Pulmonary artery endothelial cell (primary cell): Measurements from ENCODE around the gene GRIK4. TPM values are rescaled to one million over a fixed set of nuclear protein-coding genes. Genes with fewer than 3 reads are reported as not detected.

Experiments used
- DNase-seq: peaks from one replicate; pipeline ENCODE4 v3.0.0-alpha.2; 2011; ENCODE audit warnings: low read depth, low spot score
- total RNA-seq: library from RNA; depleted of rRNA; stranded (reverse); fragments of >200 nt; gene quantifications from 2 replicates; pipeline ENCODE4 v1.2.3, GENCODE V29; 2014

GRIK4 gene
- total RNA-seq, 1 donor from 2014 or later = 0.07 TPM

- DNase-seq = no peak
These were observed 14.0 kb downstream of the GRIK4 start for GRCh38 chr11:120525261-120526171.

GRCh38 chr11:120526241-120526640, 14.7 kb downstream of the GRIK4 start:
- no peak for DNase-seq

GRCh38 chr11:120527111-120527761, 15.7 kb downstream of the GRIK4 start:
- no peak for DNase-seq

DNA sequence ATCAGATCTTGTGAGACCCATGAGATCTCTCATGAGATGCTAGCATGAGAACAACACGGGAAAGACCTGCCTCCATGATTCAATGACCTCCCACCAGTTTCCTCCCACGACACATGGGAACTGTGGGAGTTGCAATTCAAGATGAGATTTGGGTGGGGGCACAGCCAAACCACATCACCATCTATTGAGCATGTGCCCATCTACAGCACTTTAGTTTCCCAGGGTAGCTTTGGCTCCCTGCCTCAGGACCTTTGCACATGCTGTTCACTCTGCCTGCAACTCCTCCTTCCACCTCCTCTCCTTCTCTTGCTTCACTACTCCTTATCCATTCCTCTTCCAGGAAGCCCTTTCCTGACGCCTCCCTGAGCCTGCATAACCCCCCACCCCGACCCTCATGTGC, 17.2 kb downstream of the GRIK4 start:
- DNase-seq = no peak

DNA sequence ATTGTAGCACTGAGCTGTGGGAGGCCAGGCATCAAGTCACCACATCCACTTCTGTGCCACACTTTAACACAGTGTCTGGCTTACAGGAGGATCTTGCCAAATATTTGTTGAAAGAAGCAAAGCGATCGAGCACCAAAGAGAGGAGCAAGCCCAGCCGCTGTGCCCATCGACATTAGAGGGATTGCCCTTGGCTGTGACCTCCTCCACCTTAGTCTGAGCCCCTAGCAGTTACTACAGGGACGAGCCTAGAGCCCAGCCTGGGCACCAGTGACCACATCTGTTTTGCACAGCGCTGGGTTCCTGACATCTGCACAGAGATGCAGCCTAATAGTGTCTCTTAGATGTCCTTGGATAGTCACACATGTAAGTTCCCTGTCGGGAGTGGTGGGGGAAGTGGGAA, 17.7 kb downstream of the GRIK4 start:
- no peak for DNase-seq

DNA sequence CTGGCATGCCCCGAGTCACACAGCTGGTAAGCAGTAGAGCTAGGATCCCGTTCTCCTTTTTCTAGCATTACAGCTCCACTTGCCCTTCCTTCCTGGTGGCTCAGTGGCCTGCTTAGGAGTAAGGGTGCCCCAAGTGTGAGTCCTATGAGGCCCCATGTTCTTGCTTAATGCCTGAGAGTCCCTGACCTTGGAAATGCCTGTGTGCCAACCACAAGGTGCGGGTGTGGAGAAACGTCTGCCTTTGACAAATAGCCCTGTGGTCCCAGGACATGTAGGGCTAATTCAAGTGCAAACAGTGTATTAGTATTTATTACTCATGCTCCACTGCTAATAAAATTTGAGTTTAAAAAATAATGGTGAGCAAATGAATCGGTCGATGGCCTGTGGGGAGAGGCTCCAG, 18.4 kb downstream of the GRIK4 start:
- no peak for DNase-seq

DNA sequence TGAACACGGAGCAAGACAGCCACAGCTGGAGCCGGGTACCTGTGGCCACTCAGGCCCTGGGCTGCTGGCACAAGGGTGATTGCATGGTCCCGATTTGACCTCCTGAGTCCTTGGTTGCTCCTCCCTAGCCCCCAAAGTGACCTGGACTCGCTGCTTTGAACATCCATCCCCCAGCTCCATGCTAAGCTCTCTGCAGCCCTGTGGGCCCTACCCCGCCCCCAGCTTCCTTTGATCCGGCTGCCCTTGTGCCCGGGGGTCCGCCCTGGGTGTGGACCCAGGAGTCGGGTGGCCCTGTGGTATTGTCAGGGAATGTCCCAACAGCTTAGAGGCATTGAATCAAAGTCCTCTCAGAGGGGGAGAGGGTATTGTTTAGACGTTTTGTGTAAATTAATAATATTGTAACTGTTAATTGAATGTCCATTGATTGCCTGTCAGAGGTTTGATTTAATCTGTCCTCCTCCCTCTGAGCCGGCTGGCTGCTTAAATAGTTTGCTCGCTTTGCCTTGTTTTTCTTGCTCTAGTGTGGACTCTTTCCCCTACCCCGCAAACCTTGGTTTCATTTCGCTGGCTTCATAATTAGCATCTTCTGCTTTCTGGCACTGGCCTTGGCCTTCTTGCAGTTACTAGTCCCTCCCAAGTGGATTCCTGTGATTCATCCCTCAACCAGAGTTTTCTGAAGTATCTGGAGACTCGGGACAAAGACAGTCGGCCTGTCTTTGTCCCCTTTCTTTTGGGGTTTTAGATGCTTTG, 20.7 kb downstream of the GRIK4 start:
- DNase-seq = no peak

DNA sequence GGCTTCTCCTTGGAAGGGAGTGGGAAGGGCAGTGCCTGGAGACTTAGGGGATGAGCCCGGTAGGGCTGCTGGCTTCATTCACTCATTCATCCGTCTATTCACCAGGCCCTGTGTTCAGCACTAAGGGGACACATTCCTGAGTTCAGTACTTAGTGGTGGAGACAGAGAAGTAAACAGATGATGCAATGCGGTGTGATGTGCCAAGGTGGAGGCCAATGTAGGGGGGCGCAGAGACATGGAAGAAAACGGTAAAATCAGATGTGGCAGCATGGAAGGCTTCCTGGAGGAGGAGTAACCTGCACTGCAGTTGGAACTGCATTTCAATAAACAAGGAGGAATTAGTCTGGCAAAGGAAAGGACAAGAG, 21.3 kb downstream of the GRIK4 start:
- DNase-seq = no peak

DNA sequence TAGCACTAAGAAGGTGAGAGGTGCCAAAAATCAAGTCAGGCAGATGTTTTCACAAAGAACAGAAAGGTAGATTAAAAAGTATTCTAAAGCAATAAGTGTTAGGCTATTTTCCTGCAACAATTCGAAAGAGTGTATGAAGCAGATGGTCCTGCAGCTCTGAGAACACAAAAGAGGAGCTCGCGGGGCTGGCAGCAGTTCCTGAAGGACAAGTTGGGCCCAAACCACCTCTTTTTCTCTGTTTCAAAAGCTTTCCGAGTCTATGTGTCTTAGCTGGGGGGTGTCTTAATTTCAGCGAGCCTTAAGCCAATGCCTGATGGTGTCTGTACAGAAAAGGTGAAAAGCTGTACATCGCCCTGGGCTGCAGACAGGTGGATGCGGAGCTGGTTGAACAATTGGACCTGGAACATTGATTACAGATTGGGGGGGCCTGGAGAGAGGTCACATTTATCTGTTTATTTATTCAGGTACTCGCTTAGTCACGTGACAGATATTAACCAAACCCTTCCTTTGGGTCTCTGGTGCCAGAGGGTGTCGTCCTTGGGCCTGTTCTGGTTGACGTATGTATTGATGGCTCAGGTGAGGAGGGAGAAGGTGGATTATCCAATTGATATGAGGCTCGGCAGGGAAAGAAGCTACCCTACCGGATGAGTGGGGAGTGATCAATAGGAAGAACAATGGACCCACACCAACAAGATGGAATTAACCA, 24.7 kb downstream of the GRIK4 start:
- DNase-seq = no peak

DNA sequence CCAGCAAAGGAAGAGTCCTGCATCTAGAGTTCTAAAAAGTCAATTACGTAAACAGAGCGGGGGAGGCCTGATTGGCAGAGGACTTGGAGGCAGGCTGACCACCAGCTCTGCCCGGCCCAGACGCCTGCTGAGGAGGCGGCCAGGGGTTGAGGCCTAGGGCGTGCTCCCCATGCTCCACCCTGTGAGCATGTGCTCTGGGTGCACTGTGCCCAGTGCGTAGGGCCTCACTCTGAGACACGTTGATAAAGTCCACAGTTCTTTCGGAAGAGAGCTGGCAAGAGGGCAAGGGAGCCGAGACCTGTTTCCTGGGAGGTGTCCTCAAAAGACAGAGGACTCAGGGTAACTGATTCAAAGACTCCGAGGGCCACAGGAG, 25.2 kb downstream of the GRIK4 start:
- DNase-seq = no peak

DNA sequence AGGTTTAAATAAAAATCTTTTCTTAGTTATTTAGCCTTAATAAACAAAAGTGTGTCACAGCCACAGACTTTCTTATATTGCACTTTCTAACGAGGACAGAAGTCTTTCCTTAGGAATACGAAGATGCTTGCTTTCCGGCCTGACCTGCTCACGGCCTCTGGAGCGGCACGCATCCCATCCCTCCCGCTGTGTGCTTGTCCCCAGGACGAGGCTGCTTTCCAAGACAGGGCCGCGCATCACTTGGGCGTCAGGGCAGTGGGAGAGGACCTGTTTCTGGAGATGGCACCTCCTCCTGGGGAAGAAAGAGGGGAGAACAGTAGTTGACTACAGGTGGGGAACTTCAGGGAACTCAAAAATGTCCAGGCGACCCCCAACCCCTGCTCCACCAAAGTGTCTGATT, 26.4 kb downstream of the GRIK4 start:
- no peak for DNase-seq

- DNase-seq = no peak
These were observed 27.2 kb downstream of the GRIK4 start for GRCh38 chr11:120538707-120539106.

DNA sequence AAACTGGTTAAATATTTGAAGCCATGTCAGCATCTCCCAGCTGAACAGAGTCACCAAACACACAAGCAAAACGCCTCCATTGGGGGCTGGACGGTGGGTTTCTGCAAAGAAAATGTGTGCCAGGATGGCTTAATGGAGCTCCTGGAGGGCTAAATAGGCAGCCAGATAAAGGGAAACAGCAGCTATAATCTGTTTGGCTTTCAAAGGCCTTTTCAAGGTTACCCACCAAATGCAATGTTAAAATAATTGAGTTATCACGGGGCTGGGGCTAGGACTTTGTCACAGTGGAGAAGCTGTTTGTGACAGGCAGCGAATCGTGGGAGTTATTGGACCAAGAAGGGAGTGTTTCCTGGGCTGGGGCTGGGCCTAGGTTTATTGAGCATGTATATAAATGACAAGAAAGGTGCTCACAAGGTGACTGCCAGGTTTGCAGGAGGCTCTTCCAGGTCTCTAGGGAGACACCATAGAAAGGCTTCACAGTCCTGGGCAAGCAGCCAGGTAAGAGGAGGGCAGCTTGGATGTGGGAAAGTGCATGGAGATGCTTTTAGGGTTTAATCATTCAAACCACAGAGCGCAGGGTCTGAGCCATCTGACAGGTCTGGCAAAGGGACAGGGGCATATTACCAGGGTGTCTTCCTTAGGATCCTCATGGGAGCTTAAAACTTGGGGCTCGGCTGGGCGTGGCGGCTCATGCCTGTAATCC, 28.3 kb downstream of the GRIK4 start:
- no peak for DNase-seq

DNA sequence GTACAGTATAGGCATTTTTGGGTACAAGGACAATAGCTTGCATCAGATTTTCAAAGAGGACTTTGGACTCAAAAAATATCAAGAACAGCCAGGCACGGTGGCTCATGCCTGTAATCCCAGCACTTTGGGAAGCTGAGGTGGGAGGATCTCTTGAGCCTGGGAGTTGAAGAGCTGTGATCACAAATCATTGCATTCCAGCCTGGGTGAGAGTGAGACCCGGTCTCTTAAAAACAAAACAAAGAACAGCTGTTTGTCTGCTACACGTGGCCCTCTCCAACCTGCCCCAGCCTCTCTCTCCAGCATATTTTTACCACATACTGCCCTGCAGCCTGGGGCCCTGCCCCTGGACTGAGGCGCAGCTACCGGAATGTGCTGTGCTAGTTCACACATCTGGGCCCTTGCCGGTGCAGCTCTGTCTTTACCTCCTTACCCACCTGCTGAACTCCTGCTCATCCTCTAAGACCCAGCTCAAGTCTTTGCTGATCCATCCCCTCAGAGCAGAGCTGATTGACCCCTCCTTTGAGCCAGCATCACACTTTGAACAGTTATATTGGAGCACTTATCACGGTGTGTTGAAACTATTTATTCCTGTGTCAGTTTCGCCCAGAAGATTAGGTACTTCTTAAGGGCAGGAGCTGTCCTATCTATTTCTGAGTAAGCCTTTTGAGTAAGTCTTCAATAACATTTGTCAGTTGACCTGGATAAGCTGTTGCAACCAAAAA, 29.4 kb downstream of the GRIK4 start:
- DNase-seq = no peak

DNA sequence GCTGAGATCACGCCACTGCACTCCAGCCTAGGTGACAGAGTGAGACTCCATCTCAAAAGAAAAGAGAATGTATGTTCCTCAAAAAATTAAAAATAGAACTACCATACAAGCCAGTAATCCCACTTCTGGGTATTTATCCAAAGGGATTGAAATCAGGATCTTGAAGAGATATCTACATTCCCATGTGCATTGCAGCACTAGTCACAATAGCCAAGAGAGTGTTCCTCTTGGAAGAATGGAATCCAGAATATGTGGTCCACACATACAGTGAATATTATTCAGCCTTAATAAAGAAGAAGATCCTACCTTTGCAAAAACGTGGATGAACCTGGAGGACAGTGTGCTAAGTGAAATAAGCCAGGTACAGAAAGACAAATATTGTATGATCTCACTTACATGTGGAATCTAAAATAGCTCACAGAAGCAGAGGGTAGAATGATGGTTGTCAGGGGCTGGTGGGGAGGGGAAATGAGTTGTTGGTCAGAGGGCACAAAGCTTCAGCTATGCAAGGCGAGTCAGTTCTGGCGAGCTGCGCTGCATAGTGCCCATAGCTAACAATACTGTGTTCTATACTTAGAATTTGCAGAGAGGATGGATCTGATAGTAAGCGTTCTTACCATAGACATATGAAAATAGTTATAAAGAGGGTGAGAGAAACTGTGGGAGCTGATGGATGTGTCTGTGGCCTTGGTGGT, 32.1 kb downstream of the GRIK4 start:
- no peak for DNase-seq

DNA sequence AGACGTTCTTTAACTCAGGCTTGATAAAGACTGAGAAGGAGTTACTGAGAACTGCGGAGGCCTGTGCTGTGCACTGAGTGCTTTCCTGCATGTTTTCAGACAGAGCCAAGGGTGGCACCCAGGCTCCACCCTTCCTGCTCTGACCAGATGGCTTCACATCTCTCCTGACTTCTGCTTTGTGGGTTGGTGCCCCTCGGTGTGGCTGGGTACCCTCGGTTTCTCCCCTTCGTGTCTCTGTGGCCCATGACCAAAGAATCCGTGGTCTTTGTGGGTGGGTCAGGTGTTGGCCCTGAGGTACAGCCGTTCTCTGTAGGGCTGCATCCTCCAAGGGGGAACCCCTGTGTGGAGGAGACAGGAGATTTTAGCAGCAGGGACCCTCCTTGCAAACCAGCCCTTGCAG, 34.3 kb downstream of the GRIK4 start:
- no peak for DNase-seq

DNA sequence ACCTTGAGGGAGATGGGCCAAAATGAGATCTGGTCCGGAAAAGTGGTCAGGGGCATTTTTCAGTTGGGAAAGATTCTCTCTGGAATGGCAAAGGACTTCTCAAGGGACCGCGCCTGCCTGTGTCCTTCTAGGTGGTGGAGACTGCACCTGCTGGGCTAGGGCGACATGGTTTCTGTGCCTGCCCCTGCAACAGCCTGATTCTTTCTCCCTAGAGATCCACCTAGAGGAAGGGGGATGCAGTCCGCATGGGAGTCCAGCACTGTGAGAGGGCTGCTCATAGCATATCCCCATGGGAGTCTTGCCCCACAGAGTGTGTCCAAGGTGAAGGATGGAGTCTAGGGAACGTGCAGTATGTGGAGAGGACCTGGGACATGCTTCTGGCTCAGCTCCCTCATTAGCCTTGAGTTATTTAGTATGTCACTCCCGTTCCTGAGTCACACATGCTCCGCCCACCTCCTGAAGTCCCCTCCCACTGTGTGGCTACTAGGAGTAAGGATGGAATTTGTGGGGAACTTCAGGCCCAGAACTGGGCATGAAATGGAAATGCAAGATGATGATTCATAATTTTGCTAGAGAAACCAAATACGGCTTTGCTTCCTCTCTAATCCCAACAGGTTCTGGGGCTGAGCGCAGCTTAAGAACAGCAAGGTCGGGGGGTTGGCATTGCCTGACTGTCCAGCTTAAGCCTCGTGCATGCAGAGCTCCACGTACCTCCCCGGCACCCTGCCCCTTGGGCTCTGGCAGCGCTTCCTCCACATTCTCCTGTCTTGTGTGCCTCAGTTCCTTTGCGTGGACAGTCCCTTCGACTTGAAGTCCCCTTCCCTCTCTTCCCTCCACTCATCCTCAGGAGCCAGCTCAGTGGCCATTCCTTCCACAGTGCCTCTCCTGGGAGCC, 35.0 kb downstream of the GRIK4 start:
- DNase-seq = no peak

DNA sequence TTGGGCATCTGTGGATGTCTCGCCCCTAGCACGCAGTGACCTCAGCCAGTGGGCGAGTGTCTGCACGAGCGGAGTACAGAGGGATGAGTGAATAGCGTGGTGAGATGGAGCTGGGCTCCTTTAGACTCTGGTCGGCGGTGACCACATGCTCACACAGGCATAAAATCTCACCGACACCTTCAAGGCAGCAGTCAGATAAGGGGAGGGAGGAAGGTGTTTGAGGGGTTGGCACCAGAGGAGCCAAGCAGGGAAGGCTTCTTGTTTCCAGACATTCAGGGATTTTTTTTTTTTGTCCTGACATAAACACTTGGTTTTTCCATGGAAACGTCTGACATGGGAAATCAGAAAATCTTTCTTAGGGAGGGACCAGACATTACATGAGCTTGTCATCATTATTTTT, 35.8 kb downstream of the GRIK4 start:
- no peak for DNase-seq
